Ureter (tissue), 1 donor: ENCODE results near the gene HHIP. TPM values are rescaled to one million over a fixed set of nuclear protein-coding genes. Genes with fewer than 3 reads are reported as not detected.

ENCODE experiments used
- DNase-seq: peaks from one replicate; pipeline ENCODE4 v3.0.0-alpha.2; 2020; ENCODE audit warnings: low spot score
- total RNA-seq: library from RNA; stranded (reverse); gene quantifications from one replicate; pipeline ENCODE4 v1.2.4, GENCODE V29; 2023
- donor health status: DM: yes; HTN: yes; CAD: no.

HHIP gene
- total RNA-seq, 1 donor from 2014 or later = 2.8 TPM

DNA sequence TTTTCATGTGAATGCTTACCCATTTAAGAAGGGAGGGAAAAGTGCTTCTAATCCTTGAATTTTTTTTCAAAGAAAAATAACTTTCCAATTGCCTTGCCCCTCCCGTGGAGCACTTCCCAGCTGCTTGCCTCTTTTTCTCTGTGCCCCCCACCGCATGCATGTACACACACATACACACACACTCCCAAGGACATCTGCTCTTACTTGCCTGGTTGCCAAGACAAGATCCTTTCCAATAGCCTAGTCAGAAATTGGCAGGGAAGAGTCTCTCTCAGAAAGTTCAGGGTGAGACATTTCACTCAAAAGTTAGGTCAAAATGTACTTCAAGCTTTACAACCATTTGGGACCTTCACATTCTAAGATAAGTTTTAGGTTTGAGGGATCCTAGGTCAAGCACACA is 10.9 kb downstream of the HHIP start:
- no peak for DNase-seq

DNA sequence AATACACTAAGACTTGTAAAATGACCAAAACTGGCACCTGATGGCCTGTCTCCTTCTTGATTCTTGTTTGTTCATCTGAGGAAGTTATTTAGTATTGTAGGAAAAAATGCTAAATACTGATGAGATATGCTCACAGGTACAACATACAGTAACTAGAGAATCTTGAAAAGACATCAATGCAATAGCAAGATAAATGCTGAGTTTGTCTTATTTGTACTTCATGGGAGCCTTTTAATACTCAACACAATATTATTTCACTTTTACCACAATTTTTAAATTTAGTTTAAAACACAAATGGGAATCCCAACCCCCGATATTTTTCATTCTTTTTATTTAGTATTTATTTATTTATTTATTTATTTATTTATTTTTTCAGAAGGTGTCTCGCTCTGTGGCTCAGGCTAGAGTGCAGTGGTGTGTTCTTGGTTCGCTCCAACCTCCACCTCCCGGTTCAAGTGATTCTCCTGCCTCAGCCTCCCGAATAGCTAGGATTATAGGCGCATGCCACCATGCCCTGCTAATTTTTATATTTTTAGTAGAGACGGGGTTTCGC is 12.1 kb downstream of the HHIP start:
- no peak for DNase-seq

DNA sequence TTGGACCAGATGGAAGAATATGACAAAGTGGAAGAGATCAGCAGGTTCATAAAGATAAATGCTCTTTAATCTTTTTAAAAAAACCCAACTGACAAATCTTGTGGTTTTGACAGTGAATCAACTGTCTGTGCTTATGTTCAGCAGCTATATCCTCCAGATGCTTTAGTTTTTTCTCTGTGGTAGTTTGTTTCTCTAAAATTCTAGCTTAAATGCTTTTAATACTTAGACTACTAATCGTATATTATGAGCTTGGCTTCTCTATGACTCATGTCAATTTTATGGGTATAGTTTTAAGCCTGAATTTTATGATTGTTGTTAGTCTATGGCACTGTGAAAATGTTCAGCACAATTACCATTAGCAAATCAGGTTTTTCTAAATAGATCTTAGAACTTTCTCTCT is 12.9 kb downstream of the HHIP start:
- no peak for DNase-seq

DNA sequence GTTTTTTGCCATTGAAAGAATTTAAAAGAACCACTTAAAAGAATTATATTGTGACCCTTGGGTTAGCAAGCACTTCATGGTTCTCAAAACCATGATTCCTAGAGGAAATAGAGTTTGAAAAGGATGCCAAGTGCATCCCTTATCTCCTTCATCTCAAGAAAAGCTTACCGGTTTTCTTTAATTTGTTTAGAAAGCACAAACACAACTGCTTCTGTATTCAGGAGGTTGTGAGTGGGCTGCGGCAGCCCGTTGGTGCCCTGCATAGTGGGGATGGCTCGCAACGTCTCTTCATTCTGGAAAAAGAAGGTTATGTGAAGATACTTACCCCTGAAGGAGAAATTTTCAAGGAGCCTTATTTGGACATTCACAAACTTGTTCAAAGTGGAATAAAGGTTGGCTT is 13.5 kb downstream of the HHIP start:
- no peak for DNase-seq

GRCh38 chr4:144663834-144664475 is 18.0 kb downstream of the HHIP start:
- DNase-seq = no peak

DNA sequence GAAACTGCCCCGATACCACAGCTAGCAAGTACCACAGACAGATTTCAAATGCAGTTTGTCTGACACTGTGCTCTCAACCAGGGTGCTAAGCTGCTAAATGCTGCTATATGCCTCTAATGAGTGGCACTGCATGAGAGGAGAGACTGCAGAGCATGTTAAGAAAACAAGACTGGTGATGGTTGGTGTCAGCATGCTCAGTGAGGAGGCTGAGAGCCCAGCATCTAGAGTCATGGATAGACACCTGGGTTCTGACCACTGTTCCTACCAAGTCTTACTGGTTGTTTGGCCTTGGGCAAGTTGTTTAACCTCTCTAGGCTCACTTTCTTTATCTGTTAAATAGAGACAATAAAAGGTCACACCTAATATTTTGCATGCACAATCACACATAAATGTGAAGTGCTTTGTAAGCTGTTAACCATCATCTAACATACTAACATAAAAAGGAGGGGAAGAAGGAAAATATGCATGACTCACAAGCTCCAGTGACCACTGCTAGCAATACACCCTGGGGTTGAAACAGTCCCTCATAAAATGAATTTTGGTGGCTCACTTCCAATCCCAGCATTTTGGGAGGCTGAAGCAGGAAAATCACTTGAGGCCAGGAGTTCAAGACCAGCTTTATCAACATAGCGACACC is 20.7 kb downstream of the HHIP start:
- no peak for DNase-seq

DNA sequence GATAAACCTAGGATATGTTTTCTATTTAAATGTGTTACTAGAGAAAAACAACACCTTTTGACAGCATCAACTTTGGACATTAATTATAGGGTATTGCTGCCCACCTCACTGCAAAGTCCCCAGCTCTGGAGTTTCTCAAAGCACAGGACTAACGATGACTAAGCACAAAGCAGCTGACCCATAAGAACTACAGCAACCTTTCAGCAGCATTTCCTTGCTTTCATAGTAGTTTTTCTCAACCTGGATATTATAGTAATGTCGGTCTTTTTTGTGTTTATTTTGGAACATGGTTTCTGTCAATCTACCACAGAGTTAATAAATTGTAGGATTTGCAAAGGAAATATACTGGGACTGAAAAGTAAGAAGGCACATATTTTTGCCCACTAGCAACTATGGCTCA is 21.5 kb downstream of the HHIP start:
- no peak for DNase-seq

- no peak for DNase-seq
These were observed 24.8 kb downstream of the HHIP start for GRCh38 chr4:144670776-144671175.

DNA sequence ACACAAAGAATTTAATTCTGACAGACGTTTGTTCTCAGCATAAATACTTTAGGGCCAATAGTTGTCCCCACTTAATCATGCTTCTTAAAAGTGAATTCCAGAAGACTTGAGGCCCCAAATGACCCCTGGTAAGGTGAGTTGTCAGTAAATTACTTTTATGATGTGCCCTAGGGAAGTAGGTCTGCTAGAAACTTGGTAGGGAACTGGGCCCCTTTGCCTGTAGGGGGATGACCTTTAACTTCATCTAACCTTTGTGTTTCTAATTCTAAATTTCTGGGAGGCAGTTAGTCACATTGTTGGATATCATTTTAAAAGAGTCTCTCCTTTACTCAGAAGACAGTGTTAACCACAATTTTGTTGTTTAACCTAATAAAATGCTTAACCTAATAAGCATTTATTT is 28.8 kb downstream of the HHIP start:
- no peak for DNase-seq

- DNase-seq = no peak
These were observed 35.9 kb downstream of the HHIP start for GRCh38 chr4:144681806-144682205.

- DNase-seq = no peak
These were observed 37.6 kb downstream of the HHIP start for GRCh38 chr4:144683516-144683915.

- no peak for DNase-seq
These were observed 40.0 kb downstream of the HHIP start for GRCh38 chr4:144685911-144686310.

GRCh38 chr4:144686921-144687320 is 41.0 kb downstream of the HHIP start:
- no peak for DNase-seq

DNA sequence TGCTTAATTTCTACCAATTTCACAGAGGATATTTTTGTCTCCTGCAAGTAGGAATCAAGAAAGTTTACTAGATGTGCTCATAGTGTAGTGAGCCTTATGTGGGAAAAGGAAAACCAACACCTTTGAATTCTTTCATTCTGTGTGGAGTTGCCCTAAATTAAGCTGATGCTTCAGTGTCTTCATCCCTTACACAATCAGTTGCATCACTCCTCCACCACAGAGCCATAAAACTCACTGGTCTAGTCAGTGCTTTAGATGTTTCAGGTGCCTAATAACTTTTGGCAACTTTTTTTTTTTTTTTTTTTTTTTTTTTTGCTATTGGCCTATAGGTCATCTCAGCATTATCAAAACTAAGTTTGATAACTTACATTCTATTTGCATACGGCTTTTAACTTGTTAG is 41.5 kb downstream of the HHIP start:
- DNase-seq = no peak

DNA sequence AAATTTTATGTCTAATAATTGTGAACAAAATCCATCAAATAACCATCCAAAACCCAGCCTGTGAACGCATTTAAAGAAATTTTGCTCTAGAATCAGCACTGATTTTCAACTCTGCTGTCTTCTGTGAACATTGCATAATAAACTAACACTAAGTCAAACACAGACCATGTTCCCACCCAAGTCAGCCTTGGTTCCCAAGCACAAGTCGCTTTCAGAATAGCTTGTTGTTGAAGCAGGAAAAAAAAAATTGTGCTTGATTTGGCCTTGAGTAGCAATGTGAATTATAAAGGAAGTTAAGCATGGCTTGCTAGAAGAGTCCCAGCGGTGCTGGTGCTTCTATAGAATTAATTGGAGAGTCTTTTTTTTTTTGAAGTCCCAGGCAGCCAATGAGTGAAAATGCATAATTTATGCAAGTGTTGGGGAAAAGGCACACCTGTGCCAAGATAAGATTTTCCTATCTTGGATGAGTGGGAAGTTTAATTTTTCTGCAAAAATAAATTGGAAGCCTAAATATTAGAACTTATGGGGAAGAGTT is 42.1 kb downstream of the HHIP start:
- DNase-seq = no peak

GRCh38 chr4:144689125-144689524 is 43.2 kb downstream of the HHIP start:
- DNase-seq = no peak

DNA sequence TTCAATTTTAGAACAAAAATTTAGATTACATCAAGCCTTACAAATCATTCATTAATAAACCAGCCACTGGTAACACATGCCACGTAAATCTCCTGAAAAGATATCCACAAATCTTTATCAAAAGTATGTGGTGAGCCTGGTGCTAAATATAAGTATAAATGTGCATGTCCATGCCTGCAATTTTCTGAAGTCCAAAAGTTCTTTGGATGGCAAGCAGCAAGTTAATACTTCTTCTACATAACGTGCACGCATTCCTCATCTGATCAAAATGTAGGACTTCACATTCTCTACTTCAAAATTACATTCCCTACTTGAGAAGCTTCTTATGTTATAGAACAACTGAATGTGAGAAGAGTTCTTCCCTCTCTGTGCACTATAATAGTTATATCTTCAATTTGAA is 49.8 kb downstream of the HHIP start:
- no peak for DNase-seq

- no peak for DNase-seq
These were observed 50.4 kb downstream of the HHIP start for GRCh38 chr4:144696376-144696775.

GRCh38 chr4:144699565-144699964 is 53.6 kb downstream of the HHIP start:
- DNase-seq = no peak

GRCh38 chr4:144701683-144702233 is 55.8 kb downstream of the HHIP start:
- DNase-seq = no peak

DNA sequence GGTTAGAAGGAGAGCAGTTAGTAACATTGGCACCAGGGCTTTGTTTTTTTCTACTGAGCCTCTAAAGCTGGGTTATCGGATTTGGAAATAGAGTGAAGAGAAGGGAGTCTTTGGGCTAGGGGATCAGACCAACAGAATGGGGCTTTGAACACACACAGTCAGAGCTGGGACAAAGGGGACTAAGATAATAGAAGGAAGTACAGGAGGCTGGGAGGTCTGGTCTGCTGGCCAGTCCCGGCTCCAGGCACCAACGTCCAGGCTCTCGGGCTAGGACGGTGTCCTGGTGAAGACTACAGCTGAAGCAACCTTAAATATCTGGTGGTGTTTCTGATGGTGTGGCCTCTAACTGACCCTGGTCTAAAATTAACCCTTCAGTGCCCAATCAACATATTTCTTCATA is 57.5 kb downstream of the HHIP start:
- DNase-seq = no peak

- no peak for DNase-seq
These were observed 59.9 kb downstream of the HHIP start for GRCh38 chr4:144705601-144706590.
